ENCODE data around the gene NFIA.

The NFIA gene

GRCh38 chr1:61315011-61315410 lies 232.7 kb downstream of the NFIA start:
- no peak for FAIRE-seq

- FAIRE-seq = no peak
Measured at GRCh38 chr1:61316493-61316892, 234.1 kb downstream of the NFIA start.

- FAIRE-seq = no peak
Measured at GRCh38 chr1:61318319-61319125, 236.2 kb downstream of the NFIA start.

GRCh38 chr1:61320575-61320974 lies 238.2 kb downstream of the NFIA start:
- FAIRE-seq = no peak

- FAIRE-seq = no peak
Measured at GRCh38 chr1:61322008-61322744, 239.8 kb downstream of the NFIA start.

GRCh38 chr1:61322769-61323168 lies 240.4 kb downstream of the NFIA start:
- FAIRE-seq = no peak

- FAIRE-seq = no peak
Measured at GRCh38 chr1:61323681-61324328, 241.4 kb downstream of the NFIA start.

- no peak for FAIRE-seq
Measured at GRCh38 chr1:61326713-61327112, 244.4 kb downstream of the NFIA start.

GRCh38 chr1:61327436-61327835 lies 245.1 kb downstream of the NFIA start:
- FAIRE-seq = no peak

GRCh38 chr1:61329556-61329955 lies 247.2 kb downstream of the NFIA start:
- FAIRE-seq = no peak

GRCh38 chr1:61330018-61330417 lies 247.7 kb downstream of the NFIA start:
- FAIRE-seq = no peak

GRCh38 chr1:61330571-61330970 lies 248.2 kb downstream of the NFIA start:
- FAIRE-seq = no peak

GRCh38 chr1:61332196-61332753 lies 249.9 kb downstream of the NFIA start:
- no peak for FAIRE-seq

GRCh38 chr1:61332796-61333195 lies 250.4 kb downstream of the NFIA start:
- FAIRE-seq = no peak

- FAIRE-seq = no peak
Measured at GRCh38 chr1:61334718-61335589, 252.6 kb downstream of the NFIA start.

- FAIRE-seq = no peak
Measured at GRCh38 chr1:61337037-61337436, 254.7 kb downstream of the NFIA start.

GRCh38 chr1:61337441-61337951 lies 255.1 kb downstream of the NFIA start:
- no peak for FAIRE-seq

- peak; percentile 13 for FAIRE-seq
Measured at GRCh38 chr1:61337981-61338848, 255.9 kb downstream of the NFIA start.

GRCh38 chr1:61338899-61339298 lies 256.5 kb downstream of the NFIA start:
- FAIRE-seq = no peak

- no peak for FAIRE-seq
Measured at GRCh38 chr1:61341426-61341825, 259.1 kb downstream of the NFIA start.

GRCh38 chr1:61343734-61344420 lies 261.5 kb downstream of the NFIA start:
- FAIRE-seq = no peak

Measured in TTC549 (cell line).